Ammon's horn (tissue), 1 donor: Measurements from ENCODE around the gene RIPOR3.
"Not testable (repeated sequence)": the region's sequence is repeated elsewhere in the genome, so short reads cannot be mapped to it uniquely, and the experiment has no call there.

Source experiments
- DNase-seq: peaks from one replicate; pipeline ENCODE4 v3.0.0-alpha.2; 2016; ENCODE audit warnings: low spot score

RIPOR3 gene

GRCh38 chr20:50552979-50553378, 138.4 kb downstream of the RIPOR3 start:
- DNase-seq = no peak

- DNase-seq = no peak
These were observed 140.1 kb downstream of the RIPOR3 start for GRCh38 chr20:50551288-50551687.

GRCh38 chr20:50550531-50550930, 140.8 kb downstream of the RIPOR3 start:
- no peak for DNase-seq

GRCh38 chr20:50548396-50548795, 142.9 kb downstream of the RIPOR3 start:
- DNase-seq = no peak

- no peak for DNase-seq
These were observed 143.4 kb downstream of the RIPOR3 start for GRCh38 chr20:50547964-50548363.

- DNase-seq = no peak
These were observed 144.5 kb downstream of the RIPOR3 start for GRCh38 chr20:50546729-50547314.

GRCh38 chr20:50545126-50545525, 146.2 kb downstream of the RIPOR3 start:
- DNase-seq = no peak

DNA sequence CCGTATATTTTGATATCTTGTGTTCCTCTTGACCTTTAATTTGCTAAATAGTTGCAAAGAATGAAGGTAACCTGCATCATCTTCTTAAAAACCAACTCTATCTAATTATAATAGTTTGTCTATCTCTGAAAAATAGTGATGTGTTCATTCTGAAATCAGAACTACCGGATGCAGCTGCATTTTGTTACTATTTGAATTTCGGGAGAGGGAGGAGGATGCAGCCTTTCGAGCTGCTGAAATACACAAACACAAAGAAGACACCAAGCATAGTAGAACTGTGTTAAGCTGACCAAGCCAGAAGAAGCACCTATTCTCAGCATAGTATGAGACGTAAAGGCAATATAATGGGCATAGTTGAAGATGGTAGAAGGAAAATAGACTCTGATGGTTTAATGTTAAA, 148.0 kb downstream of the RIPOR3 start:
- no peak for DNase-seq

- no peak for DNase-seq
These were observed 149.7 kb downstream of the RIPOR3 start for GRCh38 chr20:50541606-50542041.

- DNase-seq = no peak
These were observed 150.4 kb downstream of the RIPOR3 start for GRCh38 chr20:50540620-50541605.

- DNase-seq = not testable (repeated sequence)
These were observed 151.5 kb downstream of the RIPOR3 start for GRCh38 chr20:50539798-50540197.

DNA sequence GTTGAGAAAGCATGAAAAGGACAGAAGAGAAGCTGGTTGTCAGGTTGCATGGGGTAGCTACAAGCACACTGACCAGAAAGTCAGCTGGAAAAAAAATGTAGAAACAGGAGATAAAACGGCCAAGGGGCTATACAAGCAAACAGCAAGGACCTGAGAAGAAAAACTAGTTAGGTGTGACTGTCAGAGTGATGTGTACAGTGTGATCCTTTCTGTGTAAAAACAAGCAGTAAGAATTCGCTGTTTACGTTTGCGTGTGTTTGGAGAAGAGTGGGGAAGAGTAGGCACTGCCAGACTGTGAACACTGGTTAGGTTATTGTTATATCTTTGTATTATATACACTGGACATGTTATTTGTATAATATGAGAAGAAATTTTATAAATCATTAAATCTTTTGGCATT, 153.1 kb downstream of the RIPOR3 start:
- DNase-seq = no peak

GRCh38 chr20:50537546-50538201, 153.7 kb downstream of the RIPOR3 start:
- no peak for DNase-seq

GRCh38 chr20:50536333-50536732, 155.0 kb downstream of the RIPOR3 start:
- DNase-seq = no peak
